Upper lobe of left lung (tissue), 4 donors: ENCODE data around the gene DTWD2.

Experiments
- POLR2A ChIP-seq, 4 donors: fragments of 450-650 bp; IDR thresholded peaks; one replicate each; pipeline ENCODE4 v1.5.1; 2016 to 2017; ENCODE audit warnings: antibody characterized with exemption in 4 of 4, mild to moderate bottlenecking in 2 of 4
- POLR2AphosphoS5 ChIP-seq, 2 donors: sonication (generic); formaldehyde crosslinking; IDR thresholded peaks; one replicate each; pipeline ENCODE4 v1.5.1; 2017; ENCODE audit warnings: antibody characterized with exemption in 2 of 2
- TF ChIP-seq, protein P1 (sequence below), 6 experiments: fragments of 450-650 bp in 4 of 6; fragments of 200-600 bp in 2 of 6; sonication (generic) in 2 of 6; IDR thresholded peaks; one replicate each; pipeline ENCODE4 v1.5.1; 2016 to 2019; ENCODE audit warnings: antibody characterized with exemption in 6 of 6

DNA sequence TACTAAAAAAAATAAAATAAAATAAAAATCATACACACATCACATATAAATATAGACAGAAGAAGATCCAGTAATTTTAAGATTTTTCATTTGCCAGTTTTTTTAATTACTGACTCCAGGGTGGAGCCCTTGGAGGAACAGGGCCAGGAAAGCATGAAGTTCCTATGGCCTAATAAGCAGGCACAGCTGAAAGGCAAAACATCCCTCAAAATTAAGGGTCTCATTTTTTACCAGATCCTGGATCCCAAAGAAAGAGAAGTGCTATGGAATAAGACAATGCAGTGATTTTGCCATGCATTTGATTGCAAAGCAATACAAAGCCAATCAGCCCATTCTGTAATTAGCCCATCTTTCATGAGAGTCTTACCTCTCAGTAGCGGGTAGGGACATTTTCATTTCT is 11.3 kb upstream of the DTWD2 start:
- TF ChIP-seq POLR2AphosphoS5 (IDR thresholded peaks at IDR 0.05) (no peak), POLR2A (IDR thresholded peaks at IDR 0.05) (no peak)
- TF ChIP-seq, protein P1, sequence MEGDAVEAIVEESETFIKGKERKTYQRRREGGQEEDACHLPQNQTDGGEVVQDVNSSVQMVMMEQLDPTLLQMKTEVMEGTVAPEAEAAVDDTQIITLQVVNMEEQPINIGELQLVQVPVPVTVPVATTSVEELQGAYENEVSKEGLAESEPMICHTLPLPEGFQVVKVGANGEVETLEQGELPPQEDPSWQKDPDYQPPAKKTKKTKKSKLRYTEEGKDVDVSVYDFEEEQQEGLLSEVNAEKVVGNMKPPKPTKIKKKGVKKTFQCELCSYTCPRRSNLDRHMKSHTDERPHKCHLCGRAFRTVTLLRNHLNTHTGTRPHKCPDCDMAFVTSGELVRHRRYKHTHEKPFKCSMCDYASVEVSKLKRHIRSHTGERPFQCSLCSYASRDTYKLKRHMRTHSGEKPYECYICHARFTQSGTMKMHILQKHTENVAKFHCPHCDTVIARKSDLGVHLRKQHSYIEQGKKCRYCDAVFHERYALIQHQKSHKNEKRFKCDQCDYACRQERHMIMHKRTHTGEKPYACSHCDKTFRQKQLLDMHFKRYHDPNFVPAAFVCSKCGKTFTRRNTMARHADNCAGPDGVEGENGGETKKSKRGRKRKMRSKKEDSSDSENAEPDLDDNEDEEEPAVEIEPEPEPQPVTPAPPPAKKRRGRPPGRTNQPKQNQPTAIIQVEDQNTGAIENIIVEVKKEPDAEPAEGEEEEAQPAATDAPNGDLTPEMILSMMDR (IDR thresholded peaks at IDR 0.05) = no peak
